ENCODE data around the gene GRB14. TPM values are rescaled to one million over a fixed set of nuclear protein-coding genes. Genes with fewer than 3 reads are reported as not detected.

Gene GRB14
- total RNA-seq, 1 donor from 2014 or later: not detected

- Mint-ChIP-seq H3K36me3 (ENCODE audit: low read depth) (no peaks in the 10 kb centered on the region), H3K4me3 (no peak overlapping the region), H3K4me1 (peaks cover 6% of the 10 kb centered on the region), H3K9me3 (no peaks in the 10 kb centered on the region), H3K27me3 (peaks cover 27% of the 10 kb centered on the region), H3K27ac (no peak overlapping the region)
- DNase-seq (no peak), ATAC-seq (ENCODE audit: low read depth) (no peak)
- TF ChIP-seq, protein P1, sequence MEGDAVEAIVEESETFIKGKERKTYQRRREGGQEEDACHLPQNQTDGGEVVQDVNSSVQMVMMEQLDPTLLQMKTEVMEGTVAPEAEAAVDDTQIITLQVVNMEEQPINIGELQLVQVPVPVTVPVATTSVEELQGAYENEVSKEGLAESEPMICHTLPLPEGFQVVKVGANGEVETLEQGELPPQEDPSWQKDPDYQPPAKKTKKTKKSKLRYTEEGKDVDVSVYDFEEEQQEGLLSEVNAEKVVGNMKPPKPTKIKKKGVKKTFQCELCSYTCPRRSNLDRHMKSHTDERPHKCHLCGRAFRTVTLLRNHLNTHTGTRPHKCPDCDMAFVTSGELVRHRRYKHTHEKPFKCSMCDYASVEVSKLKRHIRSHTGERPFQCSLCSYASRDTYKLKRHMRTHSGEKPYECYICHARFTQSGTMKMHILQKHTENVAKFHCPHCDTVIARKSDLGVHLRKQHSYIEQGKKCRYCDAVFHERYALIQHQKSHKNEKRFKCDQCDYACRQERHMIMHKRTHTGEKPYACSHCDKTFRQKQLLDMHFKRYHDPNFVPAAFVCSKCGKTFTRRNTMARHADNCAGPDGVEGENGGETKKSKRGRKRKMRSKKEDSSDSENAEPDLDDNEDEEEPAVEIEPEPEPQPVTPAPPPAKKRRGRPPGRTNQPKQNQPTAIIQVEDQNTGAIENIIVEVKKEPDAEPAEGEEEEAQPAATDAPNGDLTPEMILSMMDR (IDR thresholded peaks at IDR 0.05): no peak
- ChIA-PET POLR2A (no interaction called here), CTCF (no interaction called here)
- intact Hi-C loops (cut with micrococcal nuclease): no loop called here
These were observed 3.8 kb downstream of the GRB14 start for GRCh38 chr2:164617466-164617865.

GRCh38 chr2:164613321-164613982 is 7.8 kb downstream of the GRB14 start:
- DNase-seq (no peak), ATAC-seq (ENCODE audit: low read depth) (no peak)
- POLR2A ChIA-PET: no interaction called here
- intact Hi-C loops (cut with micrococcal nuclease): no loop called here
- H3K4me1 Mint-ChIP-seq: no peaks in the 10 kb centered on the region
- peaks cover 4% of the 10 kb centered on the region for H3K27me3 Mint-ChIP-seq
- no peaks in the 10 kb centered on the region for H3K9me3 Mint-ChIP-seq
- H3K4me3 Mint-ChIP-seq: no peak overlapping the region
- CTCF ChIA-PET: no interaction called here
- H3K36me3 Mint-ChIP-seq (ENCODE audit: low read depth): no peaks in the 10 kb centered on the region
- TF ChIP-seq, protein P1 (IDR thresholded peaks at IDR 0.05): no peak
- no peak overlapping the region for H3K27ac Mint-ChIP-seq

DNA sequence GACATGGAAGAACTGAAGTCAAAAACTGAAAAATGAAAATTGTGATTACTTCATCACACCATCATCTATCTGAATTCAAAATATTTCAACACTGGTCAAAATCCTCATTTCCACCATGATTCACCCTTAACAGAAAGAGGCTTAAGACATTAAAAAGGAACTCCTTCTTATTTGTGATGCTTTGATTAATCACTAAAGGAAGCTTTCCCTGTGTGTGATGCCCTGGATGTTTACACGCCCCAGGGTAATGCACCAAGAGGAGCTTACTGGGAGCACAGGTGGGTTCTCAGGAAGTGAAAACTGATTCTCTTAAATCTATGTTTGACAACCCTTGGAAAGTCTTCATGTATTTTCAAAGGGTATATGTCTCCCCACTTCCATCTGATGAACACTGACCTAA is 11.5 kb downstream of the GRB14 start:
- ATAC-seq (ENCODE audit: low read depth) (no peak), DNase-seq (no peak)
- intact Hi-C loops (cut with micrococcal nuclease): loop anchor here (10.0 kb wide), 1 partner anchor 1425 kb away; no protein-coding TSS in a partner anchor
- Mint-ChIP-seq H3K4me1 (no peaks in the 10 kb centered on the region), H3K27ac (no peak overlapping the region), H3K36me3 (ENCODE audit: low read depth) (no peaks in the 10 kb centered on the region), H3K4me3 (no peak overlapping the region), H3K9me3 (no peaks in the 10 kb centered on the region), H3K27me3 (no peaks in the 10 kb centered on the region)
- ChIA-PET CTCF (no interaction called here), POLR2A (no interaction called here)
- TF ChIP-seq, protein P1 (IDR thresholded peaks at IDR 0.05): no peak

DNA sequence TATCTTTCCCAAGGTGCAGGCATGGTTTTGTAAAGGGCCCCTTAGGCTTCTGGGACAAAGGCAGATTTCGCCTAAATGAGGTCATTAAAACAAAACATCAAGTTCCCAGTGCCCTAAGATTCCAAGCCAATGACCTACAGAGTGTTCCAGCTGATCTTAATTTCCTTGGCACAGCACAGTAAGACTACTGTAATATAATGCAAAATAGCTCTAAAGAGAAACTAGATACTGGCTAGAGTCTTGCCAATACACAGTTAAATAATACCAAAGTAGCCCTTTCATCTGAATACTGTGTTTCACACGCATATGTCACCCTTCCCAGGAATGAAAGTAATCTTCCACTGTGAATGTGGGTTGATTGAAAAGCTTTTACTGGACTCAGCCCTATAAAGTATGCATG is 14.7 kb downstream of the GRB14 start:
- H3K27me3 Mint-ChIP-seq: peaks cover 9% of the 10 kb centered on the region
- H3K36me3 Mint-ChIP-seq (ENCODE audit: low read depth): no peaks in the 10 kb centered on the region
- ChIA-PET POLR2A (no interaction called here), CTCF (no interaction called here)
- H3K4me1 Mint-ChIP-seq: no peaks in the 10 kb centered on the region
- no peak overlapping the region for H3K4me3 Mint-ChIP-seq
- H3K27ac Mint-ChIP-seq: no peak overlapping the region
- intact Hi-C loops (cut with micrococcal nuclease): loop anchor here (10.0 kb wide), 1 partner anchor 1422 kb away; no protein-coding TSS in a partner anchor
- DNase-seq (no peak), ATAC-seq (ENCODE audit: low read depth) (no peak)
- H3K9me3 Mint-ChIP-seq: no peaks in the 10 kb centered on the region
- TF ChIP-seq, protein P1 (IDR thresholded peaks at IDR 0.05): no peak

DNA sequence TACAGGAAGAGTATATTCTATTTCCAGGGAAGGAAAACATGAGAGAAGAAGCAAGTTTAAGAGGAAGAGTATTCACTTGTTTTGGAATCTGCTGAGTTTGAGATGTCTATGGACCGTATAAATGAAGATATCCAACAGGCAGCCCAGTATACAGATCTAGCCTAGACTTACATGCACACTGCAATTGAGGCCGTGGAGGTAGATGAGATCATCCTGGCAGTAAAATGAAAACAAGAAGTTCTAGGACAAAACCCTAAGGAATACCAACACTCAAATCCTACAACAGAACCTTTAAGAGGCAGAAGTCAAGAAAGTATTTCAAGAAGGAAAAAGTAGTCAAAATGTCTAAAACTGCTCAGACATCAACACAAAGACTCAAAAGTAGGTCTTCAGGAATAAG is 16.0 kb downstream of the GRB14 start:
- TF ChIP-seq, protein P1 (IDR thresholded peaks at IDR 0.05): no peak
- H3K9me3 Mint-ChIP-seq: no peaks in the 10 kb centered on the region
- intact Hi-C loops (cut with micrococcal nuclease): loop anchor here (10.0 kb wide), 1 partner anchor 1420 kb away; no protein-coding TSS in a partner anchor
- no peak overlapping the region for H3K27ac Mint-ChIP-seq
- DNase-seq (no peak), ATAC-seq (ENCODE audit: low read depth) (no peak)
- POLR2A ChIA-PET: no interaction called here
- CTCF ChIA-PET: interaction anchor here (1.1 kb wide), 1 partner anchor 44 kb away, joined by 3 read pairs; no protein-coding TSS in a partner anchor
- H3K36me3 Mint-ChIP-seq (ENCODE audit: low read depth): no peaks in the 10 kb centered on the region
- no peaks in the 10 kb centered on the region for H3K4me1 Mint-ChIP-seq
- no peak overlapping the region for H3K4me3 Mint-ChIP-seq
- peaks cover 9% of the 10 kb centered on the region for H3K27me3 Mint-ChIP-seq
